Epithelial cell of proximal tubule (primary cell): ENCODE results near the gene PCDHGA1. TPM values are rescaled to one million over a fixed set of nuclear protein-coding genes. Genes with fewer than 3 reads are reported as not detected.

Experiments
- DNase-seq: peaks from one replicate; pipeline ENCODE4 v3.0.0-alpha.2; 2011; ENCODE audit warnings: low read depth
- H3K4me3 ChIP-seq: 2 replicates; pipeline ENCODE4 v1.5.1; 2011; ENCODE audit warnings: low read depth, mild to moderate bottlenecking, low read length
- CTCF ChIP-seq: conservative IDR thresholded peaks from 2 replicates; pipeline ENCODE4 v1.5.1; 2012; ENCODE audit warnings: low read depth, mild to moderate bottlenecking, low read length
- total RNA-seq: library from RNA; depleted of rRNA; stranded (reverse); fragments of >200 nt; gene quantifications from 2 replicates; pipeline ENCODE4 v1.2.3, GENCODE V29; 2015

The PCDHGA1 gene
- total RNA-seq, 1 donor from 2014 or later, result 0.75 TPM

GRCh38 chr5:141487131-141487530 is 156.8 kb downstream of the PCDHGA1 start:
- TF ChIP-seq CTCF, result no peak
- no peak for DNase-seq

GRCh38 chr5:141488591-141489561 is 158.6 kb downstream of the PCDHGA1 start, which contains the start of gene PCDHGC5:
Gene PCDHGC5, plus strand, starts transcription at chr5:141489081. Its CDS starts 160 bp downstream, at chr5:141489241.
- H3K4me3 ChIP-seq, result no peak within 1 kb of the TSS
- DNase-seq, result no peak
- TF ChIP-seq CTCF, result no peak

More at GRCh38 chr5:141487131-141487530, 156.8 kb downstream of the PCDHGA1 start:
- no peak overlapping the region for H3K4me3 ChIP-seq

GRCh38 chr5:141489841-141490240 is 159.5 kb downstream of the PCDHGA1 start:
- no peak overlapping the region for H3K4me3 ChIP-seq
- DNase-seq, result no peak
- TF ChIP-seq CTCF, result no peak

- TF ChIP-seq CTCF, result no peak
- no peak overlapping the region for H3K4me3 ChIP-seq
These were observed 160.0 kb downstream of the PCDHGA1 start for GRCh38 chr5:141490271-141490670.

GRCh38 chr5:141490771-141491170 is 160.5 kb downstream of the PCDHGA1 start:
- TF ChIP-seq CTCF, result no peak
- no peak overlapping the region for H3K4me3 ChIP-seq
- no peak for DNase-seq

More at GRCh38 chr5:141490271-141490670, 160.0 kb downstream of the PCDHGA1 start:
- DNase-seq, result no peak

- no peak for TF ChIP-seq CTCF
- no peak for DNase-seq
- H3K4me3 ChIP-seq, result no peak overlapping the region
These were observed 161.2 kb downstream of the PCDHGA1 start for GRCh38 chr5:141491323-141492167.
